ENCODE data around the gene WWTR1.

The WWTR1 gene

GRCh38 chr3:149657926-149658743 is at the start of gene WWTR1:
Gene WWTR1 (minus strand): TSS chr3:149658025. CDS start chr3:149657306, 719 bp downstream.
- no peaks in the 10 kb centered on the region for H3K9me3 Mint-ChIP-seq
- peaks cover 24% of the 10 kb centered on the region for H3K36me3 Mint-ChIP-seq (ENCODE audit: low read depth)
- H3K4me1 Mint-ChIP-seq = peaks cover 71% of the 10 kb centered on the region
- no peak for TF ChIP-seq CTCF (IDR thresholded peaks at IDR 0.05; ENCODE audit: unreplicated experiment in 3 of 3)
- H3K27me3 Mint-ChIP-seq (ENCODE audit: low read depth) = peaks cover 11% of the 10 kb centered on the region
- peak within 1 kb of the TSS; percentile 98 to 99 (median 99) for H3K27ac Mint-ChIP-seq
- peak within 1 kb of the TSS; percentile 96 to 99 (median 99) for H3K4me3 Mint-ChIP-seq

DNA sequence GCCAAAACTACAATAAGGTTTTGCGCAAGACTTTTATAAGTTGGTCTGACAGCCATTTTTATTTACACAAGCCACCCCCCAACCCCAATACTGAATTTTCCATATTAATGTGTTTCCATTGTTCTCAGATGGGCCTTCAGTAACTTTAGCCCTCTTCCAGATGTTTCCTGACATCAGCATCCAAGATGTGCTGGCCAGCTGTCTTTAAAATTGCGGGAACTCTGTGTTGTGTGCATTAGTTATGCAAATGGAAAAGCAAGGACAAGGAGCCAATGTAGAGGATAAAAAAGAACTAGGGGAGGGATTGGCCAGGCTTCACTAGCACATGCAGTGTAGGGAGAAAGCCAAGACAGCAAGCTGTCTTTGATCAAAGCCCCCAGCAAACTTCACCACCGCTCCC is 49.1 kb upstream of the WWTR1 start:
- Mint-ChIP-seq H3K9me3 (no peaks in the 10 kb centered on the region), H3K27me3 (ENCODE audit: low read depth) (no peaks in the 10 kb centered on the region), H3K4me3 (no peak overlapping the region), H3K27ac (peak overlapping the region; percentile 57 to 94 (median 63)), H3K4me1 (peaks cover 57% of the 10 kb centered on the region), H3K36me3 (ENCODE audit: low read depth) (no peaks in the 10 kb centered on the region)
- no peak for TF ChIP-seq CTCF (IDR thresholded peaks at IDR 0.05; ENCODE audit: unreplicated experiment in 3 of 3)

DNA sequence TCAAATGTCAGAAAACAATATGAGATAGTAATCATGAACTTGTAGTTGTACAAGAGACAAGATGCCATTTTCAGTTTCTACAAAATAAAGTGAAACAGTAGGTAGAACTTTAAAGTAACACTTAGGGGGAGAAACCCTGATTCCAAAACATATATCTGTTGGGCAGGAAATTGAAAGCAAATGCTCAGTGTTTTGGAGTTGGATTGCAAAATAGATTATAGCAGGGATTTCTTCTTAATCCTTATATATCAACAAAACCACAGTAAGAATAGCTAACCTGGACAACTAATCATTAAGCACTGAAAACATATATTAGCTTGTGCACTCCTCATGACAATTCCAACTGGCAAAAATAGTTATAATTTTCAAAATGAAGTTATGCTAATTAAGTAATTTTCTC is 47.6 kb upstream of the WWTR1 start:
- peaks cover 48% of the 10 kb centered on the region for H3K4me1 Mint-ChIP-seq
- no peak overlapping the region for H3K4me3 Mint-ChIP-seq
- H3K36me3 Mint-ChIP-seq (ENCODE audit: low read depth) = no peaks in the 10 kb centered on the region
- no peaks in the 10 kb centered on the region for H3K27me3 Mint-ChIP-seq (ENCODE audit: low read depth)
- no peak for TF ChIP-seq CTCF (IDR thresholded peaks at IDR 0.05; ENCODE audit: unreplicated experiment in 3 of 3)
- H3K27ac Mint-ChIP-seq = peak overlapping the region in 2 of 3 experiments; percentile 7 to 82
- H3K9me3 Mint-ChIP-seq = no peaks in the 10 kb centered on the region

DNA sequence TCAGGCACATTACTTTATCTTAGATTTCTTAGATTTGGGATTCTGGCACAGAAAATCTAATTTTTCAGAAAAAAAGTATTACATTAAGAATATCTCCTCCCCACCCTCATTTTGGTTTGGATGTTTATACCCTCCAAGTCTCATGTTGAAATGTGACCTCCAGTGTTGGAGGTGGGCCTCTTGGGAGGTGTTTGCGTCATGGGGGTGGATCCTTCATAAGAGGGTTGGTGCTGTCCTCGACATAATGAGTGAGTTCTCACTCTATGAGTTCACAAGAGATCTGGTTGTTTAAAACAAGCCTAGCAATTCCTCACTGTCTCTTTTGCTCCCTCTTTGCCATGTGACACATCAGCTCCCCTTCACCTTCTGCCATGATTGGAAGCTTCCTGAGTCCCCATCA is 45.6 kb upstream of the WWTR1 start:
- peaks cover 11% of the 10 kb centered on the region for H3K9me3 Mint-ChIP-seq
- H3K4me3 Mint-ChIP-seq = no peak overlapping the region
- no peak for TF ChIP-seq CTCF (IDR thresholded peaks at IDR 0.05; ENCODE audit: unreplicated experiment in 3 of 3)
- peak overlapping the region in 1 of 3 experiments; percentile 24 for H3K27ac Mint-ChIP-seq
- no peaks in the 10 kb centered on the region for H3K27me3 Mint-ChIP-seq (ENCODE audit: low read depth)
- H3K36me3 Mint-ChIP-seq (ENCODE audit: low read depth) = no peaks in the 10 kb centered on the region
- peaks cover 43% of the 10 kb centered on the region for H3K4me1 Mint-ChIP-seq

DNA sequence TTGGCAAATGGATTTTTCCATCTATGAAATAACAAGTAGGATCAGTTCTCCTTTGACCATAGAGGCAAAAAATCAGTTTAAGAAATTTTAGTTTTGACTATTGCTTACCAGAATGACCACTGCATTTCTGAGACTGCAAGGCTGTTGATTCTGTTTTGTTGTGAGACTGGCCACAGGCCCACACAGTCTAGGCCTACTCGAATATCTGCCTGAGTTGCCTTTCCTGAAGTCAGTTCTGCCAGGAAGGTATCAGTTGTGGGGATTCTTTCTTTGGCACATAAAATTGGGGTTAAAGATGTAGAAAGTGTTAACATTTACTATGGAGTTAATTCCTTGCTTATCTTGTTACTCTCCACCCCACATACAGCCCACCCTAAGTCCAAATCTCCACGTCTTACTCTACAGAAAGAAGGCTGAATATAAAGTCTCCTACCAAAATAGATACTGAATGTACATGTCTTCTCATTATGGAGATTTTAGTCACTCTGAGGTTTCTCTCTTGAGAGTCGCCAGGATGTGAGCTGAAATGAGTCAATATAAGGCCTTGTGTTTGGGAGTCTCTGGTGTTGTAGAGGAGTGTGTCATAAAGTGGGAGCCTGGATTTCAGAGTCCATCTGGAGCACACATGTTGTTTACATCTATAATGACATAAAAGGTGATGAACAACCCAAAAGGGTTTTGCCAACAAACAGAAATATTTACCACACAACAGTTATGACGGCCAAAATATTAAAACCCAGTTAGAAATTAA is 45.0 kb upstream of the WWTR1 start:
- no peaks in the 10 kb centered on the region for H3K36me3 Mint-ChIP-seq (ENCODE audit: low read depth)
- TF ChIP-seq CTCF (IDR thresholded peaks at IDR 0.05; ENCODE audit: unreplicated experiment in 3 of 3) = no peak
- peaks cover 17% of the 10 kb centered on the region for H3K9me3 Mint-ChIP-seq
- peaks cover 40% of the 10 kb centered on the region for H3K4me1 Mint-ChIP-seq
- no peak overlapping the region for H3K4me3 Mint-ChIP-seq
- H3K27me3 Mint-ChIP-seq (ENCODE audit: low read depth) = no peaks in the 10 kb centered on the region
- H3K27ac Mint-ChIP-seq = peak overlapping the region in 1 of 3 experiments; percentile 24

Measured in nephron (organoid).